ENCODE measurements around the gene ASF1A.

ASF1A gene

GRCh38 chr6:118869894-118870589 lies 23.9 kb upstream of the ASF1A start:
- ATAC-seq (replicated peaks; ENCODE audit: extremely low read depth, poor library complexity, severe bottlenecking), result no peak
- Mint-ChIP-seq H3K4me3 (no peak overlapping the region), H3K36me3 (ENCODE audit: insufficient read depth) (peaks cover 5% of the 10 kb centered on the region), H3K27me3 (no peaks in the 10 kb centered on the region), H3K9me3 (no peaks in the 10 kb centered on the region), H3K27ac (ENCODE audit: low read depth) (peak overlapping the region; percentile 2), H3K4me1 (peaks cover 39% of the 10 kb centered on the region)
- DNase-seq (ENCODE audit: low spot score in 2 of 2), result no peak

GRCh38 chr6:118871331-118871730 lies 22.6 kb upstream of the ASF1A start:
- DNase-seq (ENCODE audit: low spot score in 2 of 2), result no peak

DNA sequence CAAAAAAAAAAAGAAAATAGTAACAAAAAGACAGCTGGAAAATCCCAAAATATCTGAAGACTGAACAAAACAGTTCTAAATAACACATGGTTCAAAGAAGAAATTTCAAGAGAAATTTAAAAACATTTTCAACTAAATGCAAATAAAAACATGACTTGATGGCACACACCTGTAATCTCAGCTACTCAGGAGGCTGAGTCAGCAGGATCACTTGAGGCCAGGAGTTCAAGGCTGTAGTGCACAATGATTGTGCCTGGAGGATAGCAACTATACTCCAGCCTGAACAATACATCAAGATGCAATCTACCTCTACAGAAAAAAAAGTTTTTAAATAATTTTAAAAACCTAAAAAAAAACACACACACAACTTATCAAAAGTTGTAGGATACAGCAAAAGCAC lies 21.6 kb upstream of the ASF1A start:
- Mint-ChIP-seq H3K4me1 (peaks cover 29% of the 10 kb centered on the region), H3K27me3 (no peaks in the 10 kb centered on the region), H3K36me3 (ENCODE audit: insufficient read depth) (peaks cover 5% of the 10 kb centered on the region), H3K4me3 (no peak overlapping the region), H3K27ac (ENCODE audit: low read depth) (no peak overlapping the region), H3K9me3 (no peaks in the 10 kb centered on the region)
- no peak for ATAC-seq (replicated peaks; ENCODE audit: extremely low read depth, poor library complexity, severe bottlenecking)
- DNase-seq (ENCODE audit: low spot score in 2 of 2), result no peak

More at GRCh38 chr6:118871331-118871730, 22.6 kb upstream of the ASF1A start:
- ATAC-seq (replicated peaks; ENCODE audit: extremely low read depth, poor library complexity, severe bottlenecking), result no peak
- peak overlapping the region; percentile 2 for H3K27ac Mint-ChIP-seq (ENCODE audit: low read depth)
- peaks cover 5% of the 10 kb centered on the region for H3K36me3 Mint-ChIP-seq (ENCODE audit: insufficient read depth)
- no peak overlapping the region for H3K4me3 Mint-ChIP-seq
- peaks cover 26% of the 10 kb centered on the region for H3K4me1 Mint-ChIP-seq
- no peaks in the 10 kb centered on the region for H3K9me3 Mint-ChIP-seq
- no peaks in the 10 kb centered on the region for H3K27me3 Mint-ChIP-seq

DNA sequence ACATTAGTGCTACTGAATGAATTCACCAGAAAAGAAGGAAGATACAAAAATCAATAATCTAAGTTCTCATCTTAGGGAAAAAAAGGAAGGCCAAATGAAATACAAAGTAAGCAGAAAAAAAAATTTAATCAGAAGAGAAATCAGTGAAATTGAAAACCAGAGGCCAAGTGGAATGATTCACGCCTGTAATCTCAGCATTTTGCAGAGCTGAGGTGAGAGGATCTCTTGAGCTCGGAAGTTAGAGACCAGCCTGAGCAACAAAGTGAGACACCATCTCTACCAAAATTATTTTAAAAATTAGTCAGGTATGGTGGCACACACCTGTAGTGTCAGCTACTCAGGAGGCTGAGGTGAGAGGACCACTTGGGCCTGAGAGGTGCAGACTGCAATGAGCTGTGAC lies 21.2 kb upstream of the ASF1A start:
- no peaks in the 10 kb centered on the region for H3K27me3 Mint-ChIP-seq
- peaks cover 5% of the 10 kb centered on the region for H3K36me3 Mint-ChIP-seq (ENCODE audit: insufficient read depth)
- peaks cover 32% of the 10 kb centered on the region for H3K4me1 Mint-ChIP-seq
- no peak overlapping the region for H3K27ac Mint-ChIP-seq (ENCODE audit: low read depth)
- H3K9me3 Mint-ChIP-seq, result no peaks in the 10 kb centered on the region
- DNase-seq (ENCODE audit: low spot score in 2 of 2), result no peak
- ATAC-seq (replicated peaks; ENCODE audit: extremely low read depth, poor library complexity, severe bottlenecking), result no peak
- no peak overlapping the region for H3K4me3 Mint-ChIP-seq

DNA sequence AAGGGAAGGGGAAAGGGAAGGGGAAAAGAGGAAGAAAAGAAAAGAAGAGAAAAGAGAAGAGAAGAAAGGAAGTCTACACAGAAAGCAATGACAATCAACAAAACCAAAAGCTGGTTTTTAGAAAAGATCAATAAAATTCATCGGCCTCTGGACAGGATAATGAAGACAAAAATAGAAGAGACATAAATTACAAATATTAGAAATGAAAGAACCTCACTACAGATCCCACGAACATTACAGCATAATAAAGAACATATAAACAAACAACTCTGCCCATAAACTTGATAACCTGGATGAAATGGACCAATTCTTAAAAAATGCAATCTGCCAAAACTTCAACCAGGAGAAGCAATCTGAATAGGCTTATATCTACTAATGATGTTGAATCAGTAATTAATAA lies 20.7 kb upstream of the ASF1A start:
- H3K4me1 Mint-ChIP-seq, result peaks cover 37% of the 10 kb centered on the region
- DNase-seq (ENCODE audit: low spot score in 2 of 2), result no peak

GRCh38 chr6:118875672-118876071 lies 18.3 kb upstream of the ASF1A start:
- Mint-ChIP-seq H3K4me3 (no peak overlapping the region), H3K36me3 (ENCODE audit: insufficient read depth) (peaks cover 3% of the 10 kb centered on the region), H3K27ac (ENCODE audit: low read depth) (no peak overlapping the region), H3K27me3 (no peaks in the 10 kb centered on the region), H3K4me1 (peaks cover 41% of the 10 kb centered on the region), H3K9me3 (no peaks in the 10 kb centered on the region)
- ATAC-seq (replicated peaks; ENCODE audit: extremely low read depth, poor library complexity, severe bottlenecking) (no peak), DNase-seq (ENCODE audit: low spot score in 2 of 2) (no peak)

More for the DNA sequence above, 20.7 kb upstream of the ASF1A start:
- no peak for ATAC-seq (replicated peaks; ENCODE audit: extremely low read depth, poor library complexity, severe bottlenecking)
- Mint-ChIP-seq H3K27me3 (no peaks in the 10 kb centered on the region), H3K4me3 (no peak overlapping the region), H3K9me3 (no peaks in the 10 kb centered on the region), H3K36me3 (ENCODE audit: insufficient read depth) (peaks cover 5% of the 10 kb centered on the region), H3K27ac (ENCODE audit: low read depth) (no peak overlapping the region)

GRCh38 chr6:118876198-118876597 lies 17.8 kb upstream of the ASF1A start:
- H3K4me1 Mint-ChIP-seq, result peaks cover 44% of the 10 kb centered on the region

GRCh38 chr6:118876814-118877213 lies 17.1 kb upstream of the ASF1A start:
- ATAC-seq (replicated peaks; ENCODE audit: extremely low read depth, poor library complexity, severe bottlenecking) (no peak), DNase-seq (ENCODE audit: low spot score in 2 of 2) (no peak)
- Mint-ChIP-seq H3K4me3 (no peak overlapping the region), H3K9me3 (no peaks in the 10 kb centered on the region), H3K27me3 (no peaks in the 10 kb centered on the region), H3K27ac (ENCODE audit: low read depth) (no peak overlapping the region), H3K4me1 (peaks cover 50% of the 10 kb centered on the region), H3K36me3 (ENCODE audit: insufficient read depth) (no peaks in the 10 kb centered on the region)

More at GRCh38 chr6:118876198-118876597, 17.8 kb upstream of the ASF1A start:
- H3K27ac Mint-ChIP-seq (ENCODE audit: low read depth), result no peak overlapping the region
- H3K36me3 Mint-ChIP-seq (ENCODE audit: insufficient read depth), result peaks cover 2% of the 10 kb centered on the region
- H3K9me3 Mint-ChIP-seq, result no peaks in the 10 kb centered on the region
- no peak for ATAC-seq (replicated peaks; ENCODE audit: extremely low read depth, poor library complexity, severe bottlenecking)
- DNase-seq (ENCODE audit: low spot score in 2 of 2), result no peak
- no peaks in the 10 kb centered on the region for H3K27me3 Mint-ChIP-seq
- H3K4me3 Mint-ChIP-seq, result no peak overlapping the region

DNA sequence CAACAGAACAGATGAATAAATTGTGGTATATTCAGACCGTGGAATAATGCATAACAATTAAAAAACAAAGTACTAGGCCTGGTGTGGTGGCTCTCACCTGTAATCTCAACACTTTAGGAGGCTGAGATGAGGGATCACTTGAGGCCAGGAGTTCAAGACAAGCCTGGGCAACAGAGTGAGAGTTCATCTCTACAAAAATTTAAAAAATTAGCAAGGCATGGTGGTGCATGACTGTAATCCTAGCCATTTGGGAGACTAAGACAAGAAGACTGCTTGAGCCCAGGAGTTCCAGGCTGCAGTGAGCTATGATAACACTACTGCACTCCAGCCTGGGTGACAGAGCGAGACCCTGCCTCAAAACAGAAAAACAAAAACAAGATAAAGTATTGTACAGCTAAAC lies 16.1 kb upstream of the ASF1A start:
- ATAC-seq (replicated peaks; ENCODE audit: extremely low read depth, poor library complexity, severe bottlenecking), result no peak
- no peak overlapping the region for H3K4me3 Mint-ChIP-seq
- H3K36me3 Mint-ChIP-seq (ENCODE audit: insufficient read depth), result no peaks in the 10 kb centered on the region
- peaks cover 55% of the 10 kb centered on the region for H3K4me1 Mint-ChIP-seq
- H3K27ac Mint-ChIP-seq (ENCODE audit: low read depth), result no peak overlapping the region
- no peak for DNase-seq (ENCODE audit: low spot score in 2 of 2)
- H3K27me3 Mint-ChIP-seq, result no peaks in the 10 kb centered on the region
- no peaks in the 10 kb centered on the region for H3K9me3 Mint-ChIP-seq

DNA sequence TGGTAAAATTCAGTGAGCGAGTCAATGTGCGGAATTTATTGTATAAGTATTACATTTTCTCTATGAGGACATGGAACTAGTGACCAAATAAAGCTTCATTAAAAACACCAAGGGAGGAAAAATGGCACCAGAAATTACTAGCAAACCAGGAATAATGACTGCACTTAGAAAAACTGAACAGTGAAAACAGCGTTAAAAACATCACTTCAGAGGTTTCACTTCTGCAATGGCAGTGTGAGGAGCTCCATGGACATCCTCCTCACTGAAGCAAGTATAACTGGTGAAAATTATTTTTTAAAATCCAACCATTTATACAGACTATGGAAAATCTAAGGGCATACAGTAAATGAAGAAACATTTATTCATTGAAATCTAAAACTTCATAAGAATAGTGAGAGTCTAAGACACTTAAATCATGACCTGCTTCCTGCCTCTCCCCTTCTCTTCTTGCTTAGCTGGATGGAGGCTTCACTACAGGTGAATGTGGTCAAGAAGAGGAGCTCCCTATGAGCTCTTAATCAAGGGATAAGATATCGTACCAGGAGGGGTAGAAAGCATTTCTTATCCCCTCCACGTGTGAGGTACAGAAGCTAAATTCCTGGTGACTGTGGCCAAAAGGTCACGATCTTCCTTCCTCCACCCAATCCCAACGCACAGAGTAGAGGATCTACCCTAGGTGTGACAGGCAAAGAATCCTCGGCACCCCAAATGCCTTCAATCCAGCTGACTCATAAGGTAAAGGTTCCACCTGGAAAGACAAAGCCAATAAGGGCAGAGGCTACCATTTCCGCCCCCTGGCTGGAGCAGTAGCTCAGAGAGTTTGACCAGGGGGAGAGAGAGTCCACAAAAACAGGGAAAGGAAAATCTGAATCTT lies 12.3 kb upstream of the ASF1A start:
- Mint-ChIP-seq H3K4me3 (no peak overlapping the region), H3K27me3 (no peaks in the 10 kb centered on the region), H3K36me3 (ENCODE audit: insufficient read depth) (no peaks in the 10 kb centered on the region), H3K9me3 (no peaks in the 10 kb centered on the region), H3K27ac (ENCODE audit: low read depth) (no peak overlapping the region), H3K4me1 (peaks cover 79% of the 10 kb centered on the region)
- DNase-seq (ENCODE audit: low spot score in 2 of 2), result no peak
- no peak for ATAC-seq (replicated peaks; ENCODE audit: extremely low read depth, poor library complexity, severe bottlenecking)

DNA sequence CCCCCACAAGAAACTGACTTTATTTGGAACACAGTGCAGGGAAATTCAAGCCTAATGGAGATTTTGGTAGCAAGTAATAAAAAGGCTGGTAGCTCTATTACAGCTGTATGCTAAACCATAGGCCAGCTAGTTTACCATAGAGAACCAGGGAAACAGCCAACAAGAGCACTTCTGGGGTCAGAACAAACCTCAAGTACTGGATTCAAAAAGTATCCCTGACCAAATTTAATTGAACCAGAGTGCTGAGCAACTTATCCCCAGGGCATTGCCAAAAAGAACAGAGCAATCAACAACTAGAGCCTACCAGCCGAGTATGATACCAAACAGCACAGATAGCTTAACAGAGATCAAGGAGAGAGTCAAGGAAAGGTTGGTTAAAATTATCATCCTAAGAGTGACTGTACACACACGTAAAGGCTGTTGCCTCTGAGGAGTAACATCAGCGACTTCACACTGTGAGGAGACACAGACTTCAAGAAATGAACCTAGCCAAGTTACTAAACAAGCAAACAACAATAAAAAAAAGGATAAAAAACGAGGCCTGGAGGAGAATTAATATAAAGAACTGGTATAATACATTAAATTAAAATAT lies 11.5 kb upstream of the ASF1A start:
- peaks cover 79% of the 10 kb centered on the region for H3K4me1 Mint-ChIP-seq
- no peaks in the 10 kb centered on the region for H3K36me3 Mint-ChIP-seq (ENCODE audit: insufficient read depth)
- H3K4me3 Mint-ChIP-seq, result no peak overlapping the region
- no peaks in the 10 kb centered on the region for H3K27me3 Mint-ChIP-seq
- peak overlapping the region; percentile 74 for H3K27ac Mint-ChIP-seq (ENCODE audit: low read depth)
- no peak for ATAC-seq (replicated peaks; ENCODE audit: extremely low read depth, poor library complexity, severe bottlenecking)
- no peaks in the 10 kb centered on the region for H3K9me3 Mint-ChIP-seq
- no peak for DNase-seq (ENCODE audit: low spot score in 2 of 2)

DNA sequence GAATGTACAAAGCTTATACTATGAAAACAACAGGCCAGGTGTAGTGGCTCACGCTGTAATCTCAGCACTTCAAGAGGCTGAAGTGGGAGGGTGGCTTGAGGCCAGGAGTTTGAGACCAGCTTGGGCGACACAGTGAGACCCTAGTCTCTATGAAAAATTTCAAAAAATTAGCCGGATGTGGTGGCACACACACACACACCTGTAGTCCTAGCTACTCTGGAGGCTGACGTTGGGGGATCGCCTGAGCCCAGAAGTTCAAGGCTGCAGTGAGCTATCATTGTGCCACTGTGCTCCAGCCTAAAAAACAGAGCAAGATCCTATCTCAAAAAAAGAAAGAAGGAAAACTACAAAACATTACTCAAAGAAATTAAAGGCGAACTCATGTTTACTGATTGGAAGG lies 7.3 kb upstream of the ASF1A start:
- ATAC-seq (replicated peaks; ENCODE audit: extremely low read depth, poor library complexity, severe bottlenecking) (no peak), DNase-seq (ENCODE audit: low spot score in 2 of 2) (no peak)
- peak overlapping the region; percentile 43 for H3K4me3 Mint-ChIP-seq
- H3K27ac Mint-ChIP-seq (ENCODE audit: low read depth), result peak overlapping the region; percentile 86
- H3K36me3 Mint-ChIP-seq (ENCODE audit: insufficient read depth), result peaks cover 2% of the 10 kb centered on the region
- H3K9me3 Mint-ChIP-seq, result no peaks in the 10 kb centered on the region
- no peaks in the 10 kb centered on the region for H3K27me3 Mint-ChIP-seq
- peaks cover 81% of the 10 kb centered on the region for H3K4me1 Mint-ChIP-seq
